Mesodermal cell (in vitro differentiated cells): ENCODE measurements around the gene INSYN2B.

Experiments
- H3K27ac ChIP-seq: 2 replicates; pipeline ENCODE4 v1.7.0; 2013; ENCODE audit warnings: mild to moderate bottlenecking, low read depth, low read length, moderate library complexity; ENCODE audit not compliant: severe bottlenecking
- H3K36me3 ChIP-seq: 2 replicates; pipeline ENCODE4 v1.7.1; 2013; ENCODE audit warnings: mild to moderate bottlenecking, low read length, moderate library complexity; ENCODE audit not compliant: control insufficient read depth, insufficient read depth
- H3K4me1 ChIP-seq: one replicate; pipeline ENCODE4 v1.7.1; 2013; ENCODE audit warnings: mild to moderate bottlenecking, low read length; ENCODE audit not compliant: insufficient read depth, control insufficient read depth, poor library complexity, severe bottlenecking
- H3K4me3 ChIP-seq: 2 replicates; pipeline ENCODE4 v1.7.0; 2013; ENCODE audit warnings: low read length, control low read depth, mild to moderate bottlenecking; ENCODE audit not compliant: insufficient read depth, poor library complexity, severe bottlenecking; ENCODE audit errors: extremely low read depth
- H3K9me3 ChIP-seq: 2 replicates; pipeline ENCODE4 v1.7.1; 2013; ENCODE audit warnings: mild to moderate bottlenecking, low read length, moderate library complexity; ENCODE audit not compliant: control insufficient read depth
- WGBS, 2 experiments: methylation state at CpG; one replicate each; pipeline ENCODE4 v1.1.5; 2013; ENCODE audit warnings: missing lambda C conversion rate in 2 of 2; ENCODE audit not compliant: insufficient coverage in 2 of 2; 5-methylcytosine and 5-hydroxymethylcytosine counted together

The INSYN2B gene

GRCh38 chr5:169875731-169876130 lies 104.6 kb downstream of the INSYN2B start:
- Histone ChIP-seq H3K36me3 (peaks cover 10% of the 10 kb centered on the region), H3K9me3 (no peaks in the 10 kb centered on the region), H3K4me1 (peaks cover 13% of the 10 kb centered on the region), H3K4me3 (no peak overlapping the region), H3K27ac (no peak overlapping the region)
- 95 to 96% methylated on average over 2 of the region's 4 CpGs for WGBS, 2 experiments

GRCh38 chr5:169875091-169875728 lies 105.1 kb downstream of the INSYN2B start:
- H3K4me3 ChIP-seq = no peak overlapping the region
- H3K36me3 ChIP-seq = peaks cover 10% of the 10 kb centered on the region
- H3K4me1 ChIP-seq = peaks cover 15% of the 10 kb centered on the region
- WGBS, 2 experiments = 92 to 99% methylated on average over 8 of the region's 8 CpGs
- H3K27ac ChIP-seq = no peak overlapping the region
- no peaks in the 10 kb centered on the region for H3K9me3 ChIP-seq

- Histone ChIP-seq H3K4me3 (no peak overlapping the region), H3K36me3 (peaks cover 15% of the 10 kb centered on the region), H3K27ac (no peak overlapping the region), H3K4me1 (peaks cover 17% of the 10 kb centered on the region), H3K9me3 (no peaks in the 10 kb centered on the region)
- WGBS, 2 experiments = 84 to 100% methylated on average over 3 of the region's 4 CpGs
These were observed 105.7 kb downstream of the INSYN2B start for GRCh38 chr5:169874621-169875020.

GRCh38 chr5:169873642-169874041 lies 106.7 kb downstream of the INSYN2B start:
- H3K9me3 ChIP-seq = no peaks in the 10 kb centered on the region
- peaks cover 17% of the 10 kb centered on the region for H3K4me1 ChIP-seq
- H3K27ac ChIP-seq = no peak overlapping the region
- no peak overlapping the region for H3K4me3 ChIP-seq
- peaks cover 11% of the 10 kb centered on the region for H3K36me3 ChIP-seq
- 69% methylated on average over 3 of the region's 5 CpGs; no CpG with 5 or more reads in 1 of the 2 experiments for WGBS, 2 experiments

GRCh38 chr5:169871826-169872490 lies 108.3 kb downstream of the INSYN2B start:
- Histone ChIP-seq H3K27ac (no peak overlapping the region), H3K36me3 (peaks cover 11% of the 10 kb centered on the region), H3K4me3 (no peak overlapping the region), H3K4me1 (peaks cover 16% of the 10 kb centered on the region), H3K9me3 (no peaks in the 10 kb centered on the region)
- 89 to 94% methylated on average over 4 to 5 of the region's 5 CpGs for WGBS, 2 experiments

- H3K4me3 ChIP-seq = no peak overlapping the region
- H3K27ac ChIP-seq = no peak overlapping the region
- H3K36me3 ChIP-seq = peaks cover 9% of the 10 kb centered on the region
- H3K9me3 ChIP-seq = no peaks in the 10 kb centered on the region
- peaks cover 4% of the 10 kb centered on the region for H3K4me1 ChIP-seq
- 76 to 100% methylated on average over 1 to 2 of the region's 2 CpGs for WGBS, 2 experiments
These were observed 110.1 kb downstream of the INSYN2B start for GRCh38 chr5:169870211-169870610.

- H3K4me3 ChIP-seq = no peak overlapping the region
- no peak overlapping the region for H3K27ac ChIP-seq
- peaks cover 5% of the 10 kb centered on the region for H3K36me3 ChIP-seq
- H3K9me3 ChIP-seq = no peaks in the 10 kb centered on the region
- H3K4me1 ChIP-seq = peaks cover 4% of the 10 kb centered on the region
- 86 to 100% methylated on average over 1 to 2 of the region's 3 CpGs for WGBS, 2 experiments
These were observed 111.2 kb downstream of the INSYN2B start for GRCh38 chr5:169869066-169869465.

GRCh38 chr5:169867347-169867746 lies 112.9 kb downstream of the INSYN2B start:
- H3K27ac ChIP-seq = no peak overlapping the region
- 70 to 93% methylated on average over 1 of the region's 2 CpGs for WGBS, 2 experiments
- peaks cover 5% of the 10 kb centered on the region for H3K36me3 ChIP-seq
- H3K4me3 ChIP-seq = no peak overlapping the region
- no peaks in the 10 kb centered on the region for H3K9me3 ChIP-seq
- H3K4me1 ChIP-seq = peaks cover 4% of the 10 kb centered on the region

- Histone ChIP-seq H3K27ac (no peak overlapping the region), H3K4me3 (no peak overlapping the region), H3K4me1 (no peaks in the 10 kb centered on the region), H3K36me3 (no peaks in the 10 kb centered on the region), H3K9me3 (no peaks in the 10 kb centered on the region)
- no CpG with 5 or more reads among the region's 1 CpG for WGBS, 2 experiments
These were observed 115.8 kb downstream of the INSYN2B start for GRCh38 chr5:169864483-169864882.

- H3K27ac ChIP-seq = no peak overlapping the region
- H3K4me3 ChIP-seq = no peak overlapping the region
- 89 to 91% methylated on average over 1 of the region's 4 CpGs for WGBS, 2 experiments
These were observed 117.9 kb downstream of the INSYN2B start for GRCh38 chr5:169862391-169862811.

GRCh38 chr5:169861934-169862333 lies 118.4 kb downstream of the INSYN2B start:
- H3K27ac ChIP-seq = no peak overlapping the region

More at GRCh38 chr5:169862391-169862811, 117.9 kb downstream of the INSYN2B start:
- no peaks in the 10 kb centered on the region for H3K36me3 ChIP-seq
- no peaks in the 10 kb centered on the region for H3K4me1 ChIP-seq
- H3K9me3 ChIP-seq = no peaks in the 10 kb centered on the region

More at GRCh38 chr5:169861934-169862333, 118.4 kb downstream of the INSYN2B start:
- WGBS, 2 experiments = 93 to 100% methylated on average over 1 to 2 of the region's 2 CpGs
- H3K36me3 ChIP-seq = no peaks in the 10 kb centered on the region
- no peak overlapping the region for H3K4me3 ChIP-seq
- H3K9me3 ChIP-seq = no peaks in the 10 kb centered on the region
- no peaks in the 10 kb centered on the region for H3K4me1 ChIP-seq
